OCI-LY1 (cell line): Measurements from ENCODE around the gene NAT16.
"Not testable (repeated sequence)": the region's sequence is repeated elsewhere in the genome, so short reads cannot be mapped to it uniquely, and the experiment has no call there.

Experiments
- EZH2 ChIP-seq: fragments of 200-600 bp; sonication (generic), shearing (Covaris generic); IDR thresholded peaks from 2 replicates; pipeline ENCODE4 v1.8.0; 2017; ENCODE audit warnings: borderline replicate concordance, mixed run types, mild to moderate bottlenecking, antibody characterized with exemption, low read length, moderate library complexity, mixed read lengths
- TF ChIP-seq, protein P1 (sequence below): fragments of 200-600 bp; sonication (generic), shearing (Covaris generic); IDR thresholded peaks from 2 replicates; pipeline ENCODE4 v1.5.1; 2017; ENCODE audit warnings: mild to moderate bottlenecking, antibody characterized with exemption, low read length, moderate library complexity, mixed read lengths

DNA sequence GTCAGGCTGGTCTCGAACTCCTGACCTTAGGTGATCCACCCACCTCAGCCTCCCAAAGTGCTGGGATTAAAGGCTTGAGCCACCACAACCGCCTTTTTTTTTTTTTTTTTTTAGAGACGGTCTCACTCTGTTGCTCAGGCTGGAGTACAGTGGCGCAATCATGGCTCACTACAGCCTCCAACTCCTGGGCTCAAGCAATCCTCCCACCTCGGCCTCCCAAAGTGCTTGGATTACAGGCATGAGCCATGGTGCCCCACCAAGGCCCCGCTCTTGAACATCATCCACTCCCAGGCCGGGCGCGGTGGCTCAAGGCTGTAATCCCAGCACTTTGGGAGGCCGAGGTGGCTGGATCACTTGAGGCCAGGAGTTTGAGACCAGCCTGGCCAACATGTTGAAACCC is 19.4 kb upstream of the NAT16 start:
- TF ChIP-seq, protein P1, sequence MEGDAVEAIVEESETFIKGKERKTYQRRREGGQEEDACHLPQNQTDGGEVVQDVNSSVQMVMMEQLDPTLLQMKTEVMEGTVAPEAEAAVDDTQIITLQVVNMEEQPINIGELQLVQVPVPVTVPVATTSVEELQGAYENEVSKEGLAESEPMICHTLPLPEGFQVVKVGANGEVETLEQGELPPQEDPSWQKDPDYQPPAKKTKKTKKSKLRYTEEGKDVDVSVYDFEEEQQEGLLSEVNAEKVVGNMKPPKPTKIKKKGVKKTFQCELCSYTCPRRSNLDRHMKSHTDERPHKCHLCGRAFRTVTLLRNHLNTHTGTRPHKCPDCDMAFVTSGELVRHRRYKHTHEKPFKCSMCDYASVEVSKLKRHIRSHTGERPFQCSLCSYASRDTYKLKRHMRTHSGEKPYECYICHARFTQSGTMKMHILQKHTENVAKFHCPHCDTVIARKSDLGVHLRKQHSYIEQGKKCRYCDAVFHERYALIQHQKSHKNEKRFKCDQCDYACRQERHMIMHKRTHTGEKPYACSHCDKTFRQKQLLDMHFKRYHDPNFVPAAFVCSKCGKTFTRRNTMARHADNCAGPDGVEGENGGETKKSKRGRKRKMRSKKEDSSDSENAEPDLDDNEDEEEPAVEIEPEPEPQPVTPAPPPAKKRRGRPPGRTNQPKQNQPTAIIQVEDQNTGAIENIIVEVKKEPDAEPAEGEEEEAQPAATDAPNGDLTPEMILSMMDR = not testable (repeated sequence)
- not testable (repeated sequence) for TF ChIP-seq EZH2
